Esophagus squamous epithelium (tissue), 5 donors: ENCODE data around the gene ALDH18A1. TPM values are rescaled to one million over a fixed set of nuclear protein-coding genes. Genes with fewer than 3 reads are reported as not detected.

Experiments used
- DNase-seq: peaks from one replicate; lab custom pipeline; 2025; lab: John Stamatoyannopoulos, UW
- H3K27ac ChIP-seq, 4 donors: fragments of 200-600 bp; sonication (generic); one replicate each; pipeline ENCODE4 v1.5.1; 2016 to 2019; ENCODE audit warnings: mild to moderate bottlenecking in 1 of 4
- H3K27me3 ChIP-seq, 4 donors: fragments of 200-600 bp; sonication (generic); 1 replicate in 3 of 4; 2 replicates in 1 of 4; pipeline versions ENCODE4 v1.5.1 to v1.6.0; 2017 to 2021; ENCODE audit warnings: antibody characterized with exemption in 1 of 4
- H3K36me3 ChIP-seq, 3 donors: fragments of 200-600 bp; sonication (generic); one replicate each; pipeline ENCODE4 v1.5.1; 2016 to 2019
- H3K4me1 ChIP-seq, 3 donors: fragments of 200-600 bp; sonication (generic); one replicate each; pipeline ENCODE4 v1.5.1; 2017 to 2019
- H3K4me3 ChIP-seq, 4 donors: fragments of 200-600 bp; sonication (generic); 1 replicate in 3 of 4; 2 replicates in 1 of 4; pipeline ENCODE4 v1.5.1; 2016 to 2019; ENCODE audit warnings: mild to moderate bottlenecking in 2 of 4, moderate library complexity in 1 of 4
- H3K9me3 ChIP-seq, 3 donors: fragments of 200-600 bp; sonication (generic); one replicate each; pipeline ENCODE4 v1.5.1; 2016 to 2019
- CTCF ChIP-seq, 6 experiments: fragments of 450-650 bp in 4 of 6; fragments of 200-600 bp in 2 of 6; sonication (generic) in 2 of 6; IDR thresholded peaks; one replicate each; pipeline ENCODE4 v1.5.1; 2016 to 2019; ENCODE audit warnings: antibody characterized with exemption in 6 of 6, mild to moderate bottlenecking in 4 of 6, moderate library complexity in 4 of 6
- POLR2A ChIP-seq, 4 donors: fragments of 450-650 bp; IDR thresholded peaks; one replicate each; pipeline ENCODE4 v1.6.1; 2017; ENCODE audit warnings: antibody characterized with exemption in 4 of 4, mild to moderate bottlenecking in 4 of 4, moderate library complexity in 3 of 4
- WGBS, 2 donors: methylation state at CpG; one replicate each; pipeline ENCODE4 v1.1.5; 2018; 5-methylcytosine and 5-hydroxymethylcytosine counted together
- intact Hi-C: fragments of 100-400 bp; cut with DNase I; formaldehyde crosslinking; loops from one replicate; pipeline ENCODE4 v1.15.0; 2022
- total RNA-seq, 4 donors: library from RNA; depleted of rRNA; stranded (reverse); fragments of >200 nt; gene quantifications; one replicate each; pipeline ENCODE4 v1.1.0, GENCODE V29; 2016
- donor health status: DM: yes; HTN: yes; CAD: no.

ALDH18A1 gene
- total RNA-seq, 4 donors from 2014 or later: 34.5 to 78.3 (median 47.4) TPM

DNA sequence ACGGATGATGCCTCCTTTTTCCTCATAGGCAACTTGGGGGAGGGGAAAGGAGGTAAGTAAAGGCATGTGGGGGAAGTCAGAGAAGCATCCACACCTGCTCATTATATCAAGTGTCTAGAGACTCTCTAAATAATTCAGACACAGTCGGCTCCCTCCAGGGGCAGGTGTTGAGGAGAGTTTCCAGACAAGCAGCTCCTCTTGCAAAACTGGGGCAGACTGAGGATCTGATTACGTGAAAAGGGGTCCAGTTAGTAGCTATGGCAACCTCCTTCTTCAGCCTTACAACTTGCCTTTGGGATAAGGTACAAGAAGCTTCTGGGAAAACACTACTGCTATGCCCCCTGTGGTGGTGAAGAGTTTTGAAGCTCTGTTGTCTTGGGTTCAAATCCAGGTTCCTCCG is 56.4 kb downstream of the ALDH18A1 start:
- no peak for DNase-seq
- 76 to 86% methylated on average over 3 to 4 of the region's 4 CpGs for WGBS, 2 donors
- no peaks in the 10 kb centered on the region for H3K9me3 ChIP-seq
- no peak overlapping the region for H3K27ac ChIP-seq
- TF ChIP-seq CTCF (IDR thresholded peaks at IDR 0.05): no peak
- no peak for TF ChIP-seq POLR2A (IDR thresholded peaks at IDR 0.05)
- no peaks in the 10 kb centered on the region for H3K4me1 ChIP-seq
- H3K4me3 ChIP-seq: no peak overlapping the region
- intact Hi-C loops: loop anchor here (5.0 kb wide), 2 partner anchors 168 to 228 kb away; no protein-coding TSS in a partner anchor
- H3K27me3 ChIP-seq: no peaks in the 10 kb centered on the region
- H3K36me3 ChIP-seq: peaks cover 0 to 10% (median 0%) of the 10 kb centered on the region in 3 donors

- no peak for DNase-seq
- intact Hi-C loops: no loop called here
- H3K4me3 ChIP-seq: no peak overlapping the region
- no peaks in the 10 kb centered on the region for H3K9me3 ChIP-seq
- no peaks in the 10 kb centered on the region for H3K4me1 ChIP-seq
- no peak for TF ChIP-seq POLR2A (IDR thresholded peaks at IDR 0.05)
- no peak for TF ChIP-seq CTCF (IDR thresholded peaks at IDR 0.05)
- H3K27me3 ChIP-seq: no peaks in the 10 kb centered on the region
- H3K36me3 ChIP-seq: no peaks in the 10 kb centered on the region
- WGBS, 2 donors: 79 to 90% methylated on average over 1 of the region's 1 CpG
- no peak overlapping the region for H3K27ac ChIP-seq
Measured at GRCh38 chr10:95597788-95598187, 58.7 kb downstream of the ALDH18A1 start.

DNA sequence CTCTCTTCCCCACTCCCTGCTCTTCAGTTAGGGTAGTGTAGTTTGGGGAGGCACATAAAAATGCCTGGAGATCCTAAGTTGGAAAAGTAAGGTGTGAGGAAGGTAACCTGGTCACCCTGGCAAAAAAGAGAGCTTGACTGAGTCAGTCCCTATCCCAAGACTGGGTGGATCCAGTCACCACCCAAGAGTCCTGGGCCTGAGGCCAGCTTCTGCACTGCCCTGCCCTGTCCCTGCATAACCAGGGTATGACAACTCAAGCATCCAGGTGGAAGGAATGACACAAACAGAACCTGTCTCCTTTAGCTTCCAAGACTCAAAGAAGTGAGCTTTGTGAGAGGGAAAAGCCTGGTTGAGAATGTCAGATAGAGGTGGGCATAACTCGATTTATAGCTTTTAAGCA is 68.5 kb downstream of the ALDH18A1 start:
- DNase-seq: no peak
- TF ChIP-seq POLR2A (IDR thresholded peaks at IDR 0.05) (no peak), CTCF (IDR thresholded peaks at IDR 0.05) (no peak)
- H3K4me3 ChIP-seq: no peak overlapping the region
- H3K4me1 ChIP-seq: peaks cover 0 to 4% (median 0%) of the 10 kb centered on the region in 3 donors
- H3K27me3 ChIP-seq: no peaks in the 10 kb centered on the region
- H3K9me3 ChIP-seq: no peaks in the 10 kb centered on the region
- H3K27ac ChIP-seq: no peak overlapping the region
- WGBS, 2 donors: 64 to 100% methylated on average over 1 of the region's 1 CpG
- intact Hi-C loops: no loop called here
- H3K36me3 ChIP-seq: no peaks in the 10 kb centered on the region

DNA sequence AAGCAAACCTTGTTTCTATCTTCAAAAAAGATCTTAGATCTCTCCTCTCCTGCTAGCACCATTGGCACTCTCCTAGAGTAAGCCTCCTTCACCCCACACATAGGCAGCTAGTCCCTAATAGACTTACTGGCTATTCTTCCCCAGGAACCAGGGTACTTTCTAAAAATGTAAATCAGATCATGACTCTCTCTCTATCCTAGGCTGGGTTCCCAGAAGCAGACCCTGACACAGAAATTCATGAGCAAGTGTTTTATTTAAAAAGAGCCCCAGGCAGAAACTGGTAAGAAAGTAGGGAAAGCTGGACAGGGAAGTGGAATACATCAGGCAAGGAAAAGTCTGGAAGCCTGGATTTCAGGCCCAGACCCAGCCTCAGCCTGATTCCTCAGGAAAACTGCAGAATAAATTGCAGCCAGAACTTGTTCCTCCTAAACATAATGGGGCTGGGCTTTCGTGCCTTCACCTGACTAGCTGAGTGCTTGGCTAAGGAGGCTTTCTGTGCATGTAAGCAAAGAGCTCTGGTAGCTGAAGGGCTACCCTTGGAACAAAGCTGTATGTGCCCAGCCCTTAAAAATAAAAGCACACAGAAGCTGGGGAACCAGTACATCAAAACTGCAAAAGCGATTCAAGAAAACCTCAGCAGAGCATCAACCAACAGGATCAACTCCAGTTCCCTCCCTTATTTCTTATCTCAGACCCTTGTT is 76.5 kb downstream of the ALDH18A1 start:
- H3K27ac ChIP-seq: no peak overlapping the region
- no peak overlapping the region for H3K4me3 ChIP-seq
- WGBS, 2 donors: 46 to 60% methylated on average over 2 of the region's 2 CpGs
- no peaks in the 10 kb centered on the region for H3K36me3 ChIP-seq
- TF ChIP-seq POLR2A (IDR thresholded peaks at IDR 0.05) (no peak), CTCF (IDR thresholded peaks at IDR 0.05) (no peak)
- intact Hi-C loops: no loop called here
- no peaks in the 10 kb centered on the region for H3K27me3 ChIP-seq
- no peaks in the 10 kb centered on the region for H3K9me3 ChIP-seq
- no peak for DNase-seq
- peaks cover 0 to 12% (median 4%) of the 10 kb centered on the region in 3 donors for H3K4me1 ChIP-seq

DNA sequence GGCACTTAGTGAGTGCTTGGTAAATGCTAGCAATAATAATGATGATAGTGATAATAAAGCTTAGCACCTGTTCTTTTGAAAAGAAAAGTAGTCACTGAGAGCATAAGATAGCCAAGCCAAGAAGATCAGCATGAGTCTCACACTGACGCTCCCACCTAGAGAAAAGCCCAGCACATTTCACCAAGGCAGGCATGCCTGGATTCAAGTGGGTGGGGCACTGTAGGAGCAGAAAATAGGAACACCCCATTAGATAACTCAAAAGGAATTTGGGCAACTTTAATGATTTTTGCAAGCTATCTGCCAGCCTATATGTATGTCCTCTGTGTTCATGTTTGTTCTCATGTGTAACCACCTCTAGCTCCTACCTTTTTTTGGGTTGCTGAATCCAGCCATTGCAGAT is 77.2 kb downstream of the ALDH18A1 start:
- no peak overlapping the region for H3K4me3 ChIP-seq
- no peak for DNase-seq
- H3K4me1 ChIP-seq: peaks cover 0 to 12% (median 4%) of the 10 kb centered on the region in 3 donors
- WGBS, 2 donors: 44 to 55% methylated on average over 1 of the region's 1 CpG
- no peaks in the 10 kb centered on the region for H3K36me3 ChIP-seq
- no peak overlapping the region for H3K27ac ChIP-seq
- intact Hi-C loops: no loop called here
- H3K27me3 ChIP-seq: no peaks in the 10 kb centered on the region
- no peaks in the 10 kb centered on the region for H3K9me3 ChIP-seq
- TF ChIP-seq CTCF (IDR thresholded peaks at IDR 0.05): no peak
- TF ChIP-seq POLR2A (IDR thresholded peaks at IDR 0.05): no peak
